Neural progenitor cell (in vitro differentiated cells): Measurements from ENCODE around the gene RAB40B. TPM values are rescaled to one million over a fixed set of nuclear protein-coding genes. Genes with fewer than 3 reads are reported as not detected.

ENCODE experiments used
- DNase-seq: peaks from one replicate; pipeline ENCODE4 v3.0.0-alpha.2; 2016; ENCODE audit warnings: low spot score
- H2AFZ ChIP-seq: fragments of 200-600 bp; sonication (generic); replicated peaks from 2 replicates; pipeline ENCODE4 v1.6.1; 2016; ENCODE audit warnings: antibody characterized with exemption
- H3F3A ChIP-seq: fragments of 200-600 bp; sonication (generic); 2 replicates; pipeline ENCODE4 v1.6.1; 2016; ENCODE audit warnings: antibody characterized with exemption, low read depth
- H3K27ac ChIP-seq: fragments of 200-600 bp; sonication (generic); 2 replicates; pipeline ENCODE4 v1.5.1; 2016; ENCODE audit warnings: mild to moderate bottlenecking
- H3K27me3 ChIP-seq: fragments of 200-600 bp; sonication (generic); 2 replicates; pipeline ENCODE4 v1.6.1; 2016; ENCODE audit warnings: mild to moderate bottlenecking, moderate library complexity
- H3K36me3 ChIP-seq: fragments of 200-600 bp; sonication (generic); 2 replicates; pipeline ENCODE4 v1.5.1; 2016
- H3K4me1 ChIP-seq: fragments of 200-600 bp; sonication (generic); 2 replicates; pipeline ENCODE4 v1.6.1; 2016; ENCODE audit warnings: mixed run types
- H3K4me2 ChIP-seq: fragments of 200-600 bp; sonication (generic); 2 replicates; pipeline ENCODE4 v1.6.1; 2016
- H3K4me3 ChIP-seq: fragments of 200-600 bp; sonication (generic); 2 replicates; pipeline ENCODE4 v1.5.1; 2016
- H3K79me2 ChIP-seq: fragments of 200-600 bp; sonication (generic); 2 replicates; pipeline ENCODE4 v1.6.1; 2016; ENCODE audit warnings: low read depth
- H3K9ac ChIP-seq: fragments of 200-600 bp; sonication (generic); 2 replicates; pipeline ENCODE4 v1.6.1; 2016
- H3K9me3 ChIP-seq: fragments of 200-600 bp; sonication (generic); 2 replicates; pipeline ENCODE4 v1.5.1; 2016; ENCODE audit warnings: low read depth
- H4K20me1 ChIP-seq: fragments of 200-600 bp; sonication (generic); 2 replicates; pipeline ENCODE4 v1.6.1; 2016; ENCODE audit warnings: low read depth
- H3K27ac Mint-ChIP-seq: 3 replicates; pipeline ENCODE4 v1.8.0; 2021; ENCODE audit warnings: mixed read lengths
- H3K27me3 Mint-ChIP-seq: 2 replicates; pipeline ENCODE4 v1.8.0; 2022; ENCODE audit warnings: low read depth, mild to moderate bottlenecking, inconsistent platforms, moderate library complexity, mixed read lengths; ENCODE audit not compliant: insufficient read depth
- H3K36me3 Mint-ChIP-seq: 3 replicates; pipeline ENCODE4 v1.8.0; 2021; ENCODE audit warnings: mixed read lengths
- H3K4me1 Mint-ChIP-seq: 3 replicates; pipeline ENCODE4 v1.8.0; 2021; ENCODE audit warnings: mixed read lengths
- H3K4me3 Mint-ChIP-seq: 3 replicates; pipeline ENCODE4 v1.8.0; 2021; ENCODE audit warnings: mild to moderate bottlenecking, moderate library complexity, mixed read lengths
- H3K9me3 Mint-ChIP-seq: 3 replicates; pipeline ENCODE4 v1.8.0; 2020; ENCODE audit warnings: mixed read lengths
- EZH2 ChIP-seq: fragments of 200-600 bp; sonication (generic); IDR thresholded peaks from 2 replicates; pipeline ENCODE4 v1.6.1; 2017; ENCODE audit warnings: antibody characterized with exemption, mild to moderate bottlenecking, moderate library complexity
- EZH2phosphoT487 ChIP-seq: fragments of 200-600 bp; sonication (generic); IDR thresholded peaks from 2 replicates; pipeline ENCODE4 v1.6.1; 2017; ENCODE audit warnings: antibody characterized with exemption
- total RNA-seq: library from RNA; depleted of rRNA; stranded (reverse); fragments of >200 nt; gene quantifications from 2 replicates; pipeline ENCODE4 v1.2.3, GENCODE V29; 2015; ENCODE audit warnings: low replicate concordance
- TF ChIP-seq, protein P1 (sequence below): fragments of 200-600 bp; sonication (generic); IDR thresholded peaks from 2 replicates; pipeline ENCODE4 v1.5.1; 2017; ENCODE audit warnings: antibody characterized with exemption, mild to moderate bottlenecking

RAB40B gene
- total RNA-seq, 1 donor from 2014 or later, result 5.6 TPM

DNA sequence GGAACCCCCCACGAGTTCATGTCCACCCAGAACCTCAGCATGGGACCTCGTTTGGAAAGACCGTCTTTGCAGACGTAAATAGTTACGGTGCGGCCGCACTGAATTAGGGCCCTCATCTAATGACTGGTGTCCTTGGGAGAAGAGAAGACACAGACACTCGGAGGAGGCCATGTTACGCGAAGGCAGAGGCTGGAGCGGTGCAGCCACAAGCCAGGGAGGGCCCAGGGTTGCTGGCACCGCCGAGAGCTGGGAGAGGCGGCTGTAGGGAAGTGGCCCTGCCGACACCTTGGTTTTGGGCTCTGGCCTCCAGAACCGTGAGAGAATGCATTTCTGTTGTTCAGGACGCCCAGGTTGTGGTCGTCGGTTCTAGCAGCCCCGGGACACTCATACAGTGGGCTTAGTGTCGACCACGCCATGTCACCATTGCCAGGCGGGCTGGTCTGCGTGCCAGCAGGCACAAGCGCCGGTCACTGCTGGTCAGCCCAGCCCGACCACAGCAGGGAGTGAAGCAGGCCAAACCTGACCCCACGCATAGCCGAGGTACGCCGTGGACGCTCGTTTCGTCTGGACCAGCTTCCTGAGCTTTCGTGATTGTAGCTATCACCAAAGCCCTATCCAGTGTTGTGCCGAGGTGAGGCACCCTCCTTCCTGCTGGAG lies 39.6 kb downstream of the RAB40B start:
- H3K4me1 Mint-ChIP-seq, result no peaks in the 10 kb centered on the region
- H3K27me3 ChIP-seq, result no peaks in the 10 kb centered on the region
- H3K79me2 ChIP-seq, result no peaks in the 10 kb centered on the region
- H3K27ac Mint-ChIP-seq, result no peak overlapping the region
- H3K36me3 ChIP-seq, result no peaks in the 10 kb centered on the region
- no peak overlapping the region for H2AFZ ChIP-seq
- peaks cover 4% of the 10 kb centered on the region for H3K9me3 Mint-ChIP-seq
- H3F3A ChIP-seq, result peaks cover 5% of the 10 kb centered on the region
- peaks cover 14% of the 10 kb centered on the region for H3K36me3 Mint-ChIP-seq
- no peaks in the 10 kb centered on the region for H4K20me1 ChIP-seq
- no peak overlapping the region for H3K4me3 Mint-ChIP-seq
- no peak overlapping the region for H3K4me3 ChIP-seq
- H3K27ac ChIP-seq, result no peak overlapping the region
- no peak for DNase-seq
- H3K4me2 ChIP-seq, result no peak overlapping the region
- H3K4me1 ChIP-seq, result no peaks in the 10 kb centered on the region
- H3K9ac ChIP-seq, result no peak overlapping the region
- no peaks in the 10 kb centered on the region for H3K9me3 ChIP-seq
- H3K27me3 Mint-ChIP-seq, result peaks cover 4% of the 10 kb centered on the region
- no peak for TF ChIP-seq EZH2phosphoT487
- TF ChIP-seq, protein P1, sequence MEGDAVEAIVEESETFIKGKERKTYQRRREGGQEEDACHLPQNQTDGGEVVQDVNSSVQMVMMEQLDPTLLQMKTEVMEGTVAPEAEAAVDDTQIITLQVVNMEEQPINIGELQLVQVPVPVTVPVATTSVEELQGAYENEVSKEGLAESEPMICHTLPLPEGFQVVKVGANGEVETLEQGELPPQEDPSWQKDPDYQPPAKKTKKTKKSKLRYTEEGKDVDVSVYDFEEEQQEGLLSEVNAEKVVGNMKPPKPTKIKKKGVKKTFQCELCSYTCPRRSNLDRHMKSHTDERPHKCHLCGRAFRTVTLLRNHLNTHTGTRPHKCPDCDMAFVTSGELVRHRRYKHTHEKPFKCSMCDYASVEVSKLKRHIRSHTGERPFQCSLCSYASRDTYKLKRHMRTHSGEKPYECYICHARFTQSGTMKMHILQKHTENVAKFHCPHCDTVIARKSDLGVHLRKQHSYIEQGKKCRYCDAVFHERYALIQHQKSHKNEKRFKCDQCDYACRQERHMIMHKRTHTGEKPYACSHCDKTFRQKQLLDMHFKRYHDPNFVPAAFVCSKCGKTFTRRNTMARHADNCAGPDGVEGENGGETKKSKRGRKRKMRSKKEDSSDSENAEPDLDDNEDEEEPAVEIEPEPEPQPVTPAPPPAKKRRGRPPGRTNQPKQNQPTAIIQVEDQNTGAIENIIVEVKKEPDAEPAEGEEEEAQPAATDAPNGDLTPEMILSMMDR, result no peak
- no peak for TF ChIP-seq EZH2

DNA sequence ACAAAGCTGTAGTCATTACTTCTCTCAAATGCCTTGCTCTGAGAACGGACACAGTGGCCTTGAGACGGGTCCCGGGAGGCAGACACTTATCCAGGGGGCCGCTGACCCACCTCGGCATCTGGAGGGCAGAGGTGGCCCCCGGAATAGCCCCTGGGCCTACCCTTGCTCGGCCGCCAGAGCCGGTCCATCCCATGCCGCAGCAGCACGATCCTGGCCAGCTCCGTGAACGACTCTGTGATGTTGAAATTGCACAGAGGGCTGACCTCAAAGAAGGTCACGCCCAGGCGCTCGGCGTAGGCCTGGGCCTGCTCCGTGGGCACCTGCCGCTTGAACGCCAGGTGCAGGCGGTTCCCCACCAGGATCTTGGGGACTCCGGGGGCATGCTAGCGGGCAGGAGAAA lies 40.2 kb downstream of the RAB40B start:
- H3K9me3 ChIP-seq, result no peaks in the 10 kb centered on the region
- no peak overlapping the region for H3K27ac Mint-ChIP-seq
- no peak overlapping the region for H3K4me2 ChIP-seq
- no peak overlapping the region for H3K27ac ChIP-seq
- H3K9ac ChIP-seq, result no peak overlapping the region
- H3K27me3 Mint-ChIP-seq, result peaks cover 4% of the 10 kb centered on the region
- H3K4me3 Mint-ChIP-seq, result no peak overlapping the region
- H2AFZ ChIP-seq, result no peak overlapping the region
- H3K4me3 ChIP-seq, result no peak overlapping the region
- H3F3A ChIP-seq, result peaks cover 5% of the 10 kb centered on the region
- H3K36me3 ChIP-seq, result no peaks in the 10 kb centered on the region
- no peaks in the 10 kb centered on the region for H3K79me2 ChIP-seq
- H4K20me1 ChIP-seq, result no peaks in the 10 kb centered on the region
- H3K36me3 Mint-ChIP-seq, result peaks cover 14% of the 10 kb centered on the region
- no peak for DNase-seq
- H3K9me3 Mint-ChIP-seq, result peaks cover 4% of the 10 kb centered on the region
- H3K4me1 Mint-ChIP-seq, result no peaks in the 10 kb centered on the region
- no peaks in the 10 kb centered on the region for H3K27me3 ChIP-seq
- no peaks in the 10 kb centered on the region for H3K4me1 ChIP-seq
- TF ChIP-seq EZH2phosphoT487 (no peak), EZH2 (no peak)
- TF ChIP-seq, protein P1, result no peak

DNA sequence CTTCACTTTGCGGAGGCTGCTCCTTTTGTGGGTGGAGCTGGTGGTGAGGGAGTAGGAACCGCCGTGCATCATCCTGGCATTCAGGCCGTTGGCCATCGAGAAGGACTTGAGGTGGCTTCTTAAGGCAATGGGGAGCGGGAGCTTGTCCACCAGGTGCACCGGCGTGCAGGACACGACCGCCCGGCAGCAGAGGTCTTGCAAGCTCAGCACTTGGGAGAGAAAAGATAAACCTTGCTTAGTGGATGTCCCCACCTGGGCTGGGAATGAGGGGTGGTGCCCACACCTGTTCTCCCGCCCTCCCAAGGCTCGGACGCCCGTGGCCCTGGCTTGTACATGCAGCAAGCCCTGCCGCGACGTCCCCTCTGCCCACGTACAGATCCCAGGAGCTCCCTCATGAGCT lies 40.6 kb downstream of the RAB40B start:
- no peaks in the 10 kb centered on the region for H3K27me3 ChIP-seq
- peaks cover 5% of the 10 kb centered on the region for H3F3A ChIP-seq
- Mint-ChIP-seq H3K27me3 (peaks cover 4% of the 10 kb centered on the region), H3K36me3 (peaks cover 14% of the 10 kb centered on the region), H3K4me1 (no peaks in the 10 kb centered on the region), H3K9me3 (peaks cover 4% of the 10 kb centered on the region), H3K27ac (no peak overlapping the region), H3K4me3 (no peak overlapping the region)
- TF ChIP-seq EZH2phosphoT487 (no peak), EZH2 (no peak)
- TF ChIP-seq, protein P1, result no peak
- no peak overlapping the region for H3K27ac ChIP-seq
- H3K9me3 ChIP-seq, result no peaks in the 10 kb centered on the region
- no peaks in the 10 kb centered on the region for H4K20me1 ChIP-seq
- H3K79me2 ChIP-seq, result no peaks in the 10 kb centered on the region
- H3K4me3 ChIP-seq, result no peak overlapping the region
- H3K4me1 ChIP-seq, result no peaks in the 10 kb centered on the region
- no peak overlapping the region for H3K9ac ChIP-seq
- no peaks in the 10 kb centered on the region for H3K36me3 ChIP-seq
- no peak overlapping the region for H2AFZ ChIP-seq
- no peak overlapping the region for H3K4me2 ChIP-seq
- no peak for DNase-seq
